ENCODE results near the gene EEFSEC.

The EEFSEC gene

DNA sequence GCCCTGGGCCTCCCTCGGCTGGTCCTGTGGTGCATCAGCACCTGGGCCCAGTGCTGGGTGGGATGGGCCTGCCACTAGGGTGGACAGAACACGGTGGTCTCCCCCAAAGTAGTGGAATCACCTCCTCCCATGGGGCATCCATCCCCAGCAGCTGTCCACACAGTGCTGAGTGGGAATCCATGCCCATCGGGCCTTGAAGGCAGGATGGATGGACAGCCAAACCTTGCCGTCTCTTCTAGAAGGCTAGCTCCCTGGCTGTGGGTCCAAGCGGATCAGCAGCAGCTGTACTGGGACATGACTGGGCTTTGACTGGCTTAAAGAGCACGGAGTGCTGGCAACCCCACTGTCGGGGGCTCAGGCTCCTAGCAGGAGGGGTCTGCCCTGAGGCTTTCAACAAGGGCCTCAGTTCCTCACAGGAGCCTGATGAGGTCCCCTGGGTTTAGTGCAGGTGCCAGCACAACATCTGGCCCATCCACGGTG lies 189.5 kb downstream of the EEFSEC start:
- DNase-seq (ENCODE audit: extremely low read depth, insufficient read length) = no peak
- TF ChIP-seq, protein P1, sequence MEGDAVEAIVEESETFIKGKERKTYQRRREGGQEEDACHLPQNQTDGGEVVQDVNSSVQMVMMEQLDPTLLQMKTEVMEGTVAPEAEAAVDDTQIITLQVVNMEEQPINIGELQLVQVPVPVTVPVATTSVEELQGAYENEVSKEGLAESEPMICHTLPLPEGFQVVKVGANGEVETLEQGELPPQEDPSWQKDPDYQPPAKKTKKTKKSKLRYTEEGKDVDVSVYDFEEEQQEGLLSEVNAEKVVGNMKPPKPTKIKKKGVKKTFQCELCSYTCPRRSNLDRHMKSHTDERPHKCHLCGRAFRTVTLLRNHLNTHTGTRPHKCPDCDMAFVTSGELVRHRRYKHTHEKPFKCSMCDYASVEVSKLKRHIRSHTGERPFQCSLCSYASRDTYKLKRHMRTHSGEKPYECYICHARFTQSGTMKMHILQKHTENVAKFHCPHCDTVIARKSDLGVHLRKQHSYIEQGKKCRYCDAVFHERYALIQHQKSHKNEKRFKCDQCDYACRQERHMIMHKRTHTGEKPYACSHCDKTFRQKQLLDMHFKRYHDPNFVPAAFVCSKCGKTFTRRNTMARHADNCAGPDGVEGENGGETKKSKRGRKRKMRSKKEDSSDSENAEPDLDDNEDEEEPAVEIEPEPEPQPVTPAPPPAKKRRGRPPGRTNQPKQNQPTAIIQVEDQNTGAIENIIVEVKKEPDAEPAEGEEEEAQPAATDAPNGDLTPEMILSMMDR (IDR thresholded peaks at IDR 0.05; ENCODE audit: insufficient read depth, low read length, poor library complexity, severe bottlenecking) = no peak
- no peaks in the 10 kb centered on the region for H3K27me3 ChIP-seq (replicated peaks; ENCODE audit: control insufficient read depth, insufficient read depth, low read length)
- no peak overlapping the region for H3K4me3 ChIP-seq (replicated peaks; ENCODE audit: low read depth, low read length)
- H3K36me3 ChIP-seq (ENCODE audit: control insufficient read depth, insufficient read depth, low read length) = peaks cover 4% of the 10 kb centered on the region

DNA sequence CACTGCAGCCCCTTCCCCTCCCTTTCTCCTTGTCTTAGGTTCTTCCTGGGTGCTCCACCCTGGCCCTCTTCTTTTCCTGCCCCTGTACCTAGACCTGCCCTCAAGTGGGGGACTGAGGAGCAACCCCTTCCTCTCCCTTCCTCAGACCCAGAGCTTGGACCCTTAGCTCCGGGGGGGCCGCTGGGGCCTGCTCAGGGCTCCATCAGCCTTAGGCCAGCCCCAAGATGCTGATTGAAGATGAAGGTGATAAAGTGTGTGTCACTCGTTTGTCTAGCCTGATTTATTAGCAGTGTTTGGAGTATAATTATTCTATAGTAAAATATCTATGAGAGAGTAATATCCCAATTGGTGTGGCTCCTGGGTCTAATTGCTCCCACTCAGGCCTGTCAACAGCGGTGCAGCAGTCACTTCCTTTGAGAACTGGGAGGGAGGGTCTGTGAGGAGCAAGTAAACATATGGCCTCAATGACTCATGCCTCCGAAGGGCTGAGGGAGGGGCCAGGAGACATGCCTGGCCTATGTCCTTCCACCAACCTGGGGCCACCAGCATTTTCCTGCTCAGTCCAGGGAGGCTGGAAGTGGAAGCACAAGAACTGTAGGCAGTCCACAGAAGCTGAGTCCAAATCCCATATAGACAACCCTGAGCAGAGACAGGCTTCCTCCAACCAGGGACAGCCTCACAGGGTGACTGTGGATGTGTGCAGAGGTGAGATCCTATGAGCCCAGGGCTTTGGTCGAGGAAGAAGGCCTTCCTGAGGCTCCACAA lies 190.2 kb downstream of the EEFSEC start:
- H3K4me3 ChIP-seq (replicated peaks; ENCODE audit: low read depth, low read length) = no peak overlapping the region
- no peaks in the 10 kb centered on the region for H3K27me3 ChIP-seq (replicated peaks; ENCODE audit: control insufficient read depth, insufficient read depth, low read length)
- TF ChIP-seq, protein P1 (IDR thresholded peaks at IDR 0.05; ENCODE audit: insufficient read depth, low read length, poor library complexity, severe bottlenecking) = no peak
- no peak for DNase-seq (ENCODE audit: extremely low read depth, insufficient read length)
- peaks cover 4% of the 10 kb centered on the region for H3K36me3 ChIP-seq (ENCODE audit: control insufficient read depth, insufficient read depth, low read length)

DNA sequence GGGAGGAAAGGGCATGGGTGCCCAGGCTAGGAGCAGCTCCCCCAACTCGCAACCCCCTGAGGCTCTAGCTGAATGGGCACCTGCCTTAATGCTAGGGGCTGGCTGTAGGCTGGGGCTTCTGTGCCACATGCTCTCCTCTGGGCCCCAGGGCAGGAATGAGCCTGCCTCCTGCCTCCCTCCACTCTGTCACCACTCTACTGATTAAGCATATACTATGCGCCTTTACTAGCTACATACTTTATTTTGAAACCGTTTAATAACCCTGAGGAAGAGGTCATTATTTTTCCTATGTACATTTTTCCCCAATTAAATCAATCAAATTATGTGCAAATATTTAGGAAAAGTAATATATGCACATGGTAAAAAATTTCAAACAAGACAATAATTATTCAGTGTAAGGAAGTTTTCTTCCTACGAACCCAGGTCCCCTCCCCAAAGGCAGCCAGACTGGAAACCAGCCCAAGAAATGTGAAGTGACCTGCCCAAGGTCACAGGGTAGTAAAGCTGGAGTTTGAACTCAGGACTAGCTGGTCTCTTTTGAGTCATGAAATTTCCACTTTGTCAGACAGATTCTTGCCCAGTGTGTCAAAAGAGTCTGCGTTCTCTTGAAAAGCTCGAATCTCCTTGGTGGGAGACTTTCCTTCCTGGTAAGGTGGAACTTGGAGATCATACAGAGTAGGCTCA lies 190.9 kb downstream of the EEFSEC start:
- Histone ChIP-seq H3K36me3 (ENCODE audit: control insufficient read depth, insufficient read depth, low read length) (peaks cover 4% of the 10 kb centered on the region), H3K4me3 (replicated peaks; ENCODE audit: low read depth, low read length) (no peak overlapping the region), H3K27me3 (replicated peaks; ENCODE audit: control insufficient read depth, insufficient read depth, low read length) (no peaks in the 10 kb centered on the region)
- DNase-seq (ENCODE audit: extremely low read depth, insufficient read length) = no peak
- TF ChIP-seq, protein P1 (IDR thresholded peaks at IDR 0.05; ENCODE audit: insufficient read depth, low read length, poor library complexity, severe bottlenecking) = no peak

DNA sequence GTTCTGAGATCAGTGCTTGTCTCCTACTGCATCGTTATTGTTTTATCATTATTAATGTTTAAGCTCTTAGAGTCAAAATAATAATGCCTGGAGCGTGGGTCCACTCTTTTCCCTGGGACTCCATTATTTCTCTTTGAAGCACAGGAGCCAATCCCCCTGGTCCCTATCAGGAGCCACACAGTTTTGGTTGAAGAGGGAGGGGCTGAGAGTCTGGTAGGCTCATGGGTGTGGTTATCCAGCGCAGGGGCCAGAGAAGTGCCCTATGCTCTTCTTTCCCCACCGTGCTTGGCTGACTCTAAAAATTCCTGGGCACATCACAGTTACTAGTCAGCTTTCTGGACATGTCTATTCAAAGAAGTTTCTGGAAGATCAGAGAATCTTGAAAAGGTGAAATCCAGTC lies 191.9 kb downstream of the EEFSEC start:
- Histone ChIP-seq H3K4me3 (replicated peaks; ENCODE audit: low read depth, low read length) (no peak overlapping the region), H3K36me3 (ENCODE audit: control insufficient read depth, insufficient read depth, low read length) (peaks cover 4% of the 10 kb centered on the region), H3K27me3 (replicated peaks; ENCODE audit: control insufficient read depth, insufficient read depth, low read length) (no peaks in the 10 kb centered on the region)
- no peak for DNase-seq (ENCODE audit: extremely low read depth, insufficient read length)
- TF ChIP-seq, protein P1 (IDR thresholded peaks at IDR 0.05; ENCODE audit: insufficient read depth, low read length, poor library complexity, severe bottlenecking) = no peak

DNA sequence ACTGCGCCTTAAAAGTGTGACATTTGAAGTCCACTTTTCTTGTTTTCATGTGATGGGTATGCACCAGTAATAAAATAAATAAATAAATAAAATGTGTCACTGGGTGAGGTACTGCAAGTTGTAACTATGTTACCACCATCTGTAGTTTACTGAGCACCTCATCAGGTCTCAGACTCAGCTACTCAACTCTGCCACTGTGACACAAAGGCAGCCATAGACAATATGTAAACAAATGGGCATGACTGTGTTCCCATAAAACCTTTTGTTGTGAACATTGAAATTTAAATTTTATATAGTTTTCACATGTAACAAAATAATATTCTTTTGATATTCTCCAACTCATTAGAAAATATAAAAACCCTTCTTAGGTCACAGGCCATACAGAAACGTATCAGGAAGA lies 193.3 kb downstream of the EEFSEC start:
- Histone ChIP-seq H3K36me3 (ENCODE audit: control insufficient read depth, insufficient read depth, low read length) (peaks cover 4% of the 10 kb centered on the region), H3K27me3 (replicated peaks; ENCODE audit: control insufficient read depth, insufficient read depth, low read length) (no peaks in the 10 kb centered on the region), H3K4me3 (replicated peaks; ENCODE audit: low read depth, low read length) (no peak overlapping the region)
- no peak for DNase-seq (ENCODE audit: extremely low read depth, insufficient read length)
- TF ChIP-seq, protein P1 (IDR thresholded peaks at IDR 0.05; ENCODE audit: insufficient read depth, low read length, poor library complexity, severe bottlenecking) = no peak
